HEK293 (cell line): ENCODE results near the gene CNP.

Experiments
- EGR2 ChIP-seq: fragments of 450-650 bp; formaldehyde crosslinking; IDR thresholded peaks from 2 replicates; pipeline ENCODE4 v1.5.1; 2016; ENCODE audit warnings: low read depth, missing biosample characterization, missing genetic modification characterization
- GLIS2 ChIP-seq: fragments of 450-650 bp; formaldehyde crosslinking; IDR thresholded peaks from 2 replicates; pipeline ENCODE4 v1.5.1; 2016; ENCODE audit warnings: missing biosample characterization, missing genetic modification characterization
- HIC1 ChIP-seq: fragments of 450-650 bp; formaldehyde crosslinking; IDR thresholded peaks from 2 replicates; pipeline ENCODE4 v1.5.1; 2016; ENCODE audit warnings: missing biosample characterization, missing genetic modification characterization
- INSM2 ChIP-seq: fragments of 450-650 bp; formaldehyde crosslinking; IDR thresholded peaks from 2 replicates; pipeline ENCODE4 v1.5.1; 2016; ENCODE audit warnings: missing biosample characterization, missing genetic modification characterization
- KLF10 ChIP-seq: fragments of 450-650 bp; IDR thresholded peaks from 2 replicates; pipeline ENCODE4 v1.5.1; 2018; ENCODE audit warnings: missing biosample characterization, mild to moderate bottlenecking, missing genetic modification characterization
- KLF16 ChIP-seq: fragments of 450-650 bp; formaldehyde crosslinking; IDR thresholded peaks from 2 replicates; pipeline ENCODE4 v1.5.1; 2017; ENCODE audit warnings: missing biosample characterization, missing genetic modification characterization
- KLF17 ChIP-seq: fragments of 450-650 bp; formaldehyde crosslinking; IDR thresholded peaks from 2 replicates; pipeline ENCODE4 v1.5.1; 2016; ENCODE audit warnings: missing biosample characterization, missing genetic modification characterization
- KLF7 ChIP-seq: fragments of 450-650 bp; formaldehyde crosslinking; IDR thresholded peaks from 2 replicates; pipeline ENCODE4 v1.5.1; 2016; ENCODE audit warnings: missing biosample characterization, missing genetic modification characterization, borderline replicate concordance
- KLF8 ChIP-seq: fragments of 450-650 bp; formaldehyde crosslinking; IDR thresholded peaks from 2 replicates; pipeline ENCODE4 v1.5.1; 2016; ENCODE audit warnings: missing biosample characterization, missing genetic modification characterization
- PRDM6 ChIP-seq: fragments of 450-650 bp; formaldehyde crosslinking; IDR thresholded peaks from 2 replicates; pipeline ENCODE4 v1.5.1; 2017; ENCODE audit warnings: missing biosample characterization, missing genetic modification characterization
- SP3 ChIP-seq: fragments of 450-650 bp; formaldehyde crosslinking; IDR thresholded peaks from 2 replicates; pipeline ENCODE4 v1.5.1; 2016; ENCODE audit warnings: missing biosample characterization, missing genetic modification characterization
- YY1 ChIP-seq: fragments of 450-650 bp; formaldehyde crosslinking; IDR thresholded peaks from 2 replicates; pipeline ENCODE4 v1.5.1; 2018; ENCODE audit warnings: missing biosample characterization, missing genetic modification characterization
- ZBTB20 ChIP-seq: fragments of 450-650 bp; formaldehyde crosslinking; IDR thresholded peaks from 2 replicates; pipeline ENCODE4 v1.5.1; 2016; ENCODE audit warnings: missing biosample characterization, missing genetic modification characterization
- ZBTB26 ChIP-seq: fragments of 450-650 bp; formaldehyde crosslinking; optimal IDR thresholded peaks from 2 replicates; pipeline ENCODE3; 2016; ENCODE audit warnings: missing biosample characterization, mild to moderate bottlenecking, missing genetic modification characterization
- ZBTB7A ChIP-seq: fragments of 450-650 bp; formaldehyde crosslinking; IDR thresholded peaks from 2 replicates; pipeline ENCODE4 v1.5.1; 2016; ENCODE audit warnings: low read depth, missing biosample characterization, missing genetic modification characterization
- ZBTB8A ChIP-seq: fragments of 450-650 bp; formaldehyde crosslinking; IDR thresholded peaks from 2 replicates; pipeline ENCODE4 v1.5.1; 2016; ENCODE audit warnings: missing biosample characterization, missing genetic modification characterization
- ZEB2 ChIP-seq: fragments of 450-650 bp; formaldehyde crosslinking; IDR thresholded peaks from 2 replicates; pipeline ENCODE4 v1.5.1; 2016; ENCODE audit warnings: missing biosample characterization, missing genetic modification characterization
- ZFHX2 ChIP-seq: fragments of 450-650 bp; formaldehyde crosslinking; conservative IDR thresholded peaks from 2 replicates; pipeline ENCODE4 v1.5.1; 2016; ENCODE audit warnings: missing biosample characterization, missing genetic modification characterization
- ZNF2 ChIP-seq: fragments of 450-650 bp; formaldehyde crosslinking; IDR thresholded peaks from 2 replicates; pipeline ENCODE4 v1.5.1; 2016; ENCODE audit warnings: missing biosample characterization, missing genetic modification characterization
- ZNF324 ChIP-seq: fragments of 450-650 bp; formaldehyde crosslinking; IDR thresholded peaks from 2 replicates; pipeline ENCODE4 v1.5.1; 2016; ENCODE audit warnings: missing biosample characterization, missing genetic modification characterization
- ZNF391 ChIP-seq: fragments of 450-650 bp; formaldehyde crosslinking; IDR thresholded peaks from 2 replicates; pipeline ENCODE4 v1.5.1; 2016; ENCODE audit warnings: low read depth, missing biosample characterization, missing genetic modification characterization, borderline replicate concordance
- ZNF398 ChIP-seq: fragments of 450-650 bp; formaldehyde crosslinking; IDR thresholded peaks from 2 replicates; pipeline ENCODE4 v1.5.1; 2017; ENCODE audit warnings: missing biosample characterization, missing genetic modification characterization
- ZNF561 ChIP-seq: fragments of 450-650 bp; IDR thresholded peaks from 2 replicates; pipeline ENCODE4 v1.5.1; 2018; ENCODE audit warnings: missing biosample characterization, missing genetic modification characterization, borderline replicate concordance
- ZNF580 ChIP-seq: fragments of 450-650 bp; formaldehyde crosslinking; IDR thresholded peaks from 2 replicates; pipeline ENCODE4 v1.5.1; 2016; ENCODE audit warnings: missing biosample characterization, missing genetic modification characterization
- ZNF610 ChIP-seq: fragments of 450-650 bp; formaldehyde crosslinking; IDR thresholded peaks from 2 replicates; pipeline ENCODE4 v1.5.1; 2016; ENCODE audit warnings: missing biosample characterization, missing genetic modification characterization, borderline replicate concordance
- ZNF692 ChIP-seq: fragments of 450-650 bp; formaldehyde crosslinking; IDR thresholded peaks from 2 replicates; pipeline ENCODE4 v1.5.1; 2016; ENCODE audit warnings: missing biosample characterization, missing genetic modification characterization

CNP gene

GRCh38 chr17:42019509-42020404, 53.2 kb downstream of the CNP start, which contains the start of gene NKIRAS2 (continued):
- TF ChIP-seq ZNF2 (tag by site-specific recombination) = peak; percentile 51; the same call in 1 of the 2 replicates
- peak; percentile 79 for TF ChIP-seq KLF17 (tag by site-specific recombination)
- TF ChIP-seq EGR2 (tag by site-specific recombination) = peak; percentile 69
- TF ChIP-seq GLIS2 (tag by site-specific recombination) = peak; percentile 82
- peak; percentile 87 for TF ChIP-seq SP3 (tag by site-specific recombination)
- TF ChIP-seq ZNF580 (tag by site-specific recombination) = 0 out of 2 replicates have a peak, but pooled peaks have one; percentile 28
- TF ChIP-seq ZNF561 (tag by site-specific recombination) = peak; percentile 67
- peak; percentile 57; the same call in 1 of the 2 replicates for TF ChIP-seq ZNF391 (tag by site-specific recombination)
- no peak for TF ChIP-seq KLF7
- peak; percentile 21; the same call in 1 of the 2 replicates for TF ChIP-seq YY1 (tag by site-specific recombination)
- TF ChIP-seq ZBTB7A (tag by site-specific recombination) = no peak
- TF ChIP-seq HIC1 (tag by site-specific recombination) = no peak
- TF ChIP-seq KLF10 (tag by site-specific recombination) = peak; percentile 51; the same call in 1 of the 2 replicates
- TF ChIP-seq PRDM6 (tag by site-specific recombination) = no peak
- peak; percentile 92 for TF ChIP-seq ZBTB20 (tag by site-specific recombination)
- 0 out of 2 replicates have a peak, but pooled peaks have one; percentile 13 for TF ChIP-seq ZNF398
- peak; percentile 54 for TF ChIP-seq ZBTB26 (tag by site-specific recombination)
- TF ChIP-seq KLF8 (tag by site-specific recombination) = peak; percentile 82
- TF ChIP-seq KLF16 = peak; percentile 64; the same call in 1 of the 2 replicates
- TF ChIP-seq ZBTB8A (tag by site-specific recombination) = peak; percentile 52; the same call in 1 of the 2 replicates
- 0 out of 2 replicates have a peak, but pooled peaks have one; percentile 27 for TF ChIP-seq ZNF610 (tag by site-specific recombination)
- peak; percentile 31; the same call in 1 of the 2 replicates for TF ChIP-seq ZNF692 (tag by site-specific recombination)
- peak; percentile 84; the same call in 1 of the 2 replicates for TF ChIP-seq ZEB2 (tag by site-specific recombination)
- TF ChIP-seq INSM2 (tag by site-specific recombination) = peak; percentile 56; the same call in 1 of the 2 replicates
- TF ChIP-seq ZFHX2 = peak; percentile 77
- 0 out of 2 replicates have a peak, but pooled peaks have one; percentile 49 for TF ChIP-seq ZNF324 (tag by site-specific recombination)
